Measurements from ENCODE around the gene EFHC2.

GRCh38 chrX:44162964-44163475 is 180.5 kb downstream of the EFHC2 start:
- TF ChIP-seq CTCF (IDR thresholded peaks at IDR 0.05) (no peak), POLR2A (IDR thresholded peaks at IDR 0.05) (no peak)
